Vagina (tissue), 2 donors: ENCODE results near the gene NKTR.

ENCODE experiments used
- POLR2A ChIP-seq, 2 donors: fragments of 450-650 bp; IDR thresholded peaks; one replicate each; pipeline ENCODE4 v1.6.1; 2017; ENCODE audit warnings: antibody characterized with exemption in 2 of 2, mild to moderate bottlenecking in 2 of 2, moderate library complexity in 2 of 2
- POLR2AphosphoS5 ChIP-seq, 2 donors: sonication (generic); formaldehyde crosslinking; IDR thresholded peaks; one replicate each; pipeline ENCODE4 v1.9.0; 2017; ENCODE audit warnings: antibody characterized with exemption in 2 of 2, mild to moderate bottlenecking in 2 of 2, low read depth in 1 of 2; ENCODE audit not compliant: insufficient read depth in 1 of 2

DNA sequence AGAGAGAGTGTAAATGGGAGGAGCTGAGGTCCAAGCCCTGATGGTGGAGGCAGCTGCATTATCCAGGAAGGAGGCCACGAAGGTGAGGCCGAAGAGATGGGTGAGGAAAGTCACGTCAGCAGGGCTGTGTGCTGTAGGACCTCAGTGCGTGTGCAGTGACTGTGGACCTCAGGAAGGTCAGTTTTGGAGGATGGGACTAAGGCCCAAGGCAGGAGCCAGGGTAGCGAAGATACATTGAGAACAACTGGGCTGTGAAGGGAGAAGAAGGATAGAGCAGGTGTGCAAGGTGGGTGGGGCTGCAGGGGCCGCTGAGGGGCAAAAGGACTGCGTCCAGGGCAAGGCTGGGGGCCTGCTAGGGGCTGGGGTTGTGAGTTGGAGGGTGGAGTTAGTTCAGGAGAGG lies 89.7 kb downstream of the NKTR start:
- TF ChIP-seq POLR2AphosphoS5 (IDR thresholded peaks at IDR 0.05; ENCODE audit: insufficient read depth in 1 of 2, low read depth in 1 of 2) (no peak), POLR2A (IDR thresholded peaks at IDR 0.05) (no peak)
